Stomach (tissue), 9 donors: ENCODE results near the gene PSMG2. TPM values are rescaled to one million over a fixed set of nuclear protein-coding genes. Genes with fewer than 3 reads are reported as not detected.
A peak's percentile ranks its signal among the peaks of the same experiment; 100 is the strongest.

Experiments used
- DNase-seq, 2 donors: peaks; one replicate each; pipeline versions ENCODE4 v3.0.0 to v3.0.0-alpha.2; 2013 to 2019
- H3K27ac ChIP-seq, 5 donors: fragments of 200-600 bp in 4 of 5; sonication (generic) in 4 of 5; one replicate each; pipeline ENCODE4 v1.5.1; 2013 to 2019; ENCODE audit warnings: mild to moderate bottlenecking in 1 of 5, moderate library complexity in 1 of 5
- H3K27me3 ChIP-seq, 3 donors: fragments of 200-600 bp; sonication (generic); one replicate each; pipeline ENCODE4 v1.5.1; 2017 to 2019; ENCODE audit warnings: mixed run types in 1 of 3
- H3K36me3 ChIP-seq, 4 donors: fragments of 200-600 bp; sonication (generic); 1 replicate in 3 of 4; 2 replicates in 1 of 4; pipeline ENCODE4 v1.5.1; 2016 to 2019
- H3K4me1 ChIP-seq, 4 donors: fragments of 200-600 bp; sonication (generic); one replicate each; pipeline ENCODE4 v1.5.1; 2016 to 2019
- H3K4me3 ChIP-seq, 4 donors: fragments of 200-600 bp; sonication (generic) in 3 of 4; one replicate each; pipeline ENCODE4 v1.5.1; 2016 to 2019; ENCODE audit warnings: mild to moderate bottlenecking in 1 of 4
- H3K9me3 ChIP-seq, 4 donors: fragments of 200-600 bp; sonication (generic); one replicate each; pipeline ENCODE4 v1.5.1; 2016 to 2019
- CTCF ChIP-seq, 7 experiments: fragments of 450-650 bp in 4 of 7; fragments of 200-600 bp in 3 of 7; sonication (generic) in 3 of 7; IDR thresholded peaks; one replicate each; pipeline ENCODE4 v1.5.1; 2016 to 2019; ENCODE audit warnings: antibody characterized with exemption in 7 of 7, control low read depth in 2 of 7, mild to moderate bottlenecking in 1 of 7
- EP300 ChIP-seq: sonication (generic); formaldehyde crosslinking; IDR thresholded peaks from one replicate; pipeline ENCODE4 v1.6.1; 2017; ENCODE audit warnings: antibody characterized with exemption
- POLR2A ChIP-seq, 4 donors: fragments of 450-650 bp; IDR thresholded peaks; one replicate each; pipeline ENCODE4 v1.6.1; 2016; ENCODE audit warnings: antibody characterized with exemption in 4 of 4, control low read depth in 2 of 4, mild to moderate bottlenecking in 1 of 4, moderate library complexity in 1 of 4
- POLR2AphosphoS5 ChIP-seq, 3 donors: sonication (generic); formaldehyde crosslinking; IDR thresholded peaks; one replicate each; pipeline ENCODE4 v1.6.1; 2016; ENCODE audit warnings: antibody characterized with exemption in 3 of 3
- WGBS, 5 donors: extraction: QIAGEN DNeasy Blood & Tissue Kit in 3 of 5; methylation state at CpG; one replicate each; pipeline versions ENCODE4 v1.1.5 to v1.1.7; 2013 to 2018; 5-methylcytosine and 5-hydroxymethylcytosine counted together
- intact Hi-C: fragments of 100-400 bp; cut with DNase I; formaldehyde crosslinking; loops from one replicate; pipeline ENCODE4 v1.15.1; 2023; ENCODE audit warnings: low total_unique reads
- polyA plus RNA-seq, 3 donors: library from polyadenylated mRNA; stranded (reverse); fragments of 200-250 nt; gene quantifications; one replicate each; pipeline ENCODE4 v1.2.3, GENCODE V29; 2013
- total RNA-seq, 5 donors: library from RNA; depleted of rRNA; stranded (reverse); fragments of >200 nt; gene quantifications; one replicate each; pipeline versions ENCODE4 v1.1.0 to v1.2.3, GENCODE V29; 2014 to 2016
- donor health status: healthy with polysubstance abuse.
- donor health status: Bipolar disorder and iron deficiency.
- donor health status: healthy.

Gene PSMG2
- total and polyA plus RNA-seq, 8 donors = 11.6 to 106 (median 62.6) TPM

GRCh38 chr18:12726774-12727550, 24.1 kb downstream of the PSMG2 start:
- intact Hi-C loops = no loop called here
- no peaks in the 10 kb centered on the region for H3K4me1 ChIP-seq
- H3K27me3 ChIP-seq = no peaks in the 10 kb centered on the region
- H3K9me3 ChIP-seq = no peaks in the 10 kb centered on the region
- H3K36me3 ChIP-seq = peaks cover 29 to 51% (median 50%) of the 10 kb centered on the region in 4 donors
- no peak overlapping the region for H3K27ac ChIP-seq
- TF ChIP-seq CTCF (IDR thresholded peaks at IDR 0.05) (peak in 5 of 7 experiments; percentile 90 to 94 (median 92)), EP300 (no peak)
- DNase-seq = peak; percentile 40 to 86
- 65 to 71% (median 67%) methylated on average over 14 of the region's 14 CpGs for WGBS, 5 donors
- no peak overlapping the region for H3K4me3 ChIP-seq

- TF ChIP-seq POLR2AphosphoS5 (IDR thresholded peaks at IDR 0.05) (no peak), CTCF (IDR thresholded peaks at IDR 0.05) (no peak), POLR2A (IDR thresholded peaks at IDR 0.05) (no peak), EP300 (no peak)
- H3K9me3 ChIP-seq = no peaks in the 10 kb centered on the region
- 85 to 89% (median 86%) methylated on average over 19 of the region's 19 CpGs for WGBS, 5 donors
- no peak overlapping the region for H3K4me3 ChIP-seq
- DNase-seq = no peak
- H3K36me3 ChIP-seq = no peaks in the 10 kb centered on the region
- intact Hi-C loops = no loop called here
- H3K4me1 ChIP-seq = no peaks in the 10 kb centered on the region
- H3K27me3 ChIP-seq = no peaks in the 10 kb centered on the region
- no peak overlapping the region for H3K27ac ChIP-seq
These were observed 34.5 kb downstream of the PSMG2 start for GRCh38 chr18:12737243-12737902.

- WGBS, 5 donors = 48 to 72% (median 53%) methylated on average over 6 of the region's 6 CpGs
- Histone ChIP-seq H3K36me3 (no peaks in the 10 kb centered on the region), H3K9me3 (no peaks in the 10 kb centered on the region), H3K4me3 (no peak overlapping the region), H3K27me3 (no peaks in the 10 kb centered on the region), H3K4me1 (no peaks in the 10 kb centered on the region), H3K27ac (no peak overlapping the region)
- intact Hi-C loops = loop anchor here (10.0 kb wide), 1 partner anchor 153 kb away; no protein-coding TSS in a partner anchor
- TF ChIP-seq POLR2A (IDR thresholded peaks at IDR 0.05) (no peak), POLR2AphosphoS5 (IDR thresholded peaks at IDR 0.05) (no peak), CTCF (IDR thresholded peaks at IDR 0.05) (no peak), EP300 (no peak)
- DNase-seq = no peak
These were observed 38.5 kb downstream of the PSMG2 start for GRCh38 chr18:12741351-12741750.

- DNase-seq = no peak
- Histone ChIP-seq H3K27me3 (no peaks in the 10 kb centered on the region), H3K36me3 (no peaks in the 10 kb centered on the region), H3K4me3 (no peak overlapping the region), H3K4me1 (no peaks in the 10 kb centered on the region), H3K9me3 (no peaks in the 10 kb centered on the region), H3K27ac (no peak overlapping the region)
- 70 to 84% (median 75%) methylated on average over 5 of the region's 5 CpGs for WGBS, 5 donors
- TF ChIP-seq POLR2A (IDR thresholded peaks at IDR 0.05) = no peak
- no peak for TF ChIP-seq POLR2AphosphoS5 (IDR thresholded peaks at IDR 0.05)
- TF ChIP-seq EP300 = no peak
- TF ChIP-seq CTCF (IDR thresholded peaks at IDR 0.05) = no peak
- intact Hi-C loops = loop anchor here (10.0 kb wide), 1 partner anchor 152 kb away; no protein-coding TSS in a partner anchor
These were observed 39.6 kb downstream of the PSMG2 start for GRCh38 chr18:12742453-12742852.
